Fibroblast of villous mesenchyme (primary cell): ENCODE data around the gene NUDT14. TPM values are rescaled to one million over a fixed set of nuclear protein-coding genes. Genes with fewer than 3 reads are reported as not detected.

Experiments
- DNase-seq: peaks from one replicate; pipeline ENCODE4 v3.0.0-alpha.2; 2010; ENCODE audit warnings: low read depth
- H3K4me3 ChIP-seq: 2 replicates; pipeline ENCODE4 v1.5.1; 2011; ENCODE audit warnings: low read depth, mild to moderate bottlenecking, low read length
- total RNA-seq: library from RNA; depleted of rRNA; stranded (reverse); fragments of >200 nt; gene quantifications from 2 replicates; pipeline ENCODE4 v1.2.3, GENCODE V29; 2012
- TF ChIP-seq, protein P1 (sequence below): IDR thresholded peaks from 2 replicates; pipeline ENCODE4 v1.5.1; 2012; ENCODE audit warnings: low read depth, mild to moderate bottlenecking, low read length; ENCODE audit not compliant: insufficient read depth

Gene NUDT14
- total RNA-seq, 1 donor = 17.7 TPM

DNA sequence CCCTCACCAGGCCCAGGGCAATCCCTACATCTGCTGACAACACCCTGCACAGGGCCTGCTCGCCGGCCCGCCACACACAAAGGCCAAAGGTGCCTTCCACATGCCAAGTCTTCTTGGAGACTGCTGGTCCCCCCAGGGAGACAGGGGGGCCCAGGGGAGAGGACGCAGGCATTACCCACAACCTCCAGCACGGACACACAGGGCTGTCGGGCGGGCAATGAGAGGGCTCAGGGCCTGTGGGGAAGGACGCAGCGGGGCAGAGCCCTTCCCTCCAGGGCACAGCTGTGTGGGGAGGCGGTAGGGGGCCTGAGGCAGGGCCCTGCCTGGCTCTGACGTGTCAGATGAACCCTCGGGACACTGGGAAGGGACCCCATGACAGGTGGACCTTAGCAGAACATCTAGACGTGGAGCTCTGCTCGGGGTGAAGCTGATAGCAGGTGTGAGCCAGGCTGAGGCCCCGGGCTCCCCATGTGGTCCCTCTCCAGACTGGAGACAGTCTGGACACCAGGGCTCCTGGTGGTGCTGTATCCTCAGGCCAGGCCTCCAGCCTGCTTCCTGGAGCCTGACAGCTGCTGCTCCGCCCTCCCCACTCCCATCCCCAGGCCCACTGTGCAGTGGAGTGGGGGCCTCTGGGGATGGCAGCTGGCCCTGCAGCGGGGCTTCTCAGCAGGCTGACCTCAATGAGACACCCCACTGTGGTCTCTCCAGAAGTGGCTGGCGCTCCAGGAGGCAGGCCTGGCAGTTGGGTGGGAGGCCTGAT is 31.6 kb upstream of the NUDT14 start:
- no peak overlapping the region for H3K4me3 ChIP-seq
- DNase-seq = no peak
- TF ChIP-seq, protein P1, sequence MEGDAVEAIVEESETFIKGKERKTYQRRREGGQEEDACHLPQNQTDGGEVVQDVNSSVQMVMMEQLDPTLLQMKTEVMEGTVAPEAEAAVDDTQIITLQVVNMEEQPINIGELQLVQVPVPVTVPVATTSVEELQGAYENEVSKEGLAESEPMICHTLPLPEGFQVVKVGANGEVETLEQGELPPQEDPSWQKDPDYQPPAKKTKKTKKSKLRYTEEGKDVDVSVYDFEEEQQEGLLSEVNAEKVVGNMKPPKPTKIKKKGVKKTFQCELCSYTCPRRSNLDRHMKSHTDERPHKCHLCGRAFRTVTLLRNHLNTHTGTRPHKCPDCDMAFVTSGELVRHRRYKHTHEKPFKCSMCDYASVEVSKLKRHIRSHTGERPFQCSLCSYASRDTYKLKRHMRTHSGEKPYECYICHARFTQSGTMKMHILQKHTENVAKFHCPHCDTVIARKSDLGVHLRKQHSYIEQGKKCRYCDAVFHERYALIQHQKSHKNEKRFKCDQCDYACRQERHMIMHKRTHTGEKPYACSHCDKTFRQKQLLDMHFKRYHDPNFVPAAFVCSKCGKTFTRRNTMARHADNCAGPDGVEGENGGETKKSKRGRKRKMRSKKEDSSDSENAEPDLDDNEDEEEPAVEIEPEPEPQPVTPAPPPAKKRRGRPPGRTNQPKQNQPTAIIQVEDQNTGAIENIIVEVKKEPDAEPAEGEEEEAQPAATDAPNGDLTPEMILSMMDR = no peak

DNA sequence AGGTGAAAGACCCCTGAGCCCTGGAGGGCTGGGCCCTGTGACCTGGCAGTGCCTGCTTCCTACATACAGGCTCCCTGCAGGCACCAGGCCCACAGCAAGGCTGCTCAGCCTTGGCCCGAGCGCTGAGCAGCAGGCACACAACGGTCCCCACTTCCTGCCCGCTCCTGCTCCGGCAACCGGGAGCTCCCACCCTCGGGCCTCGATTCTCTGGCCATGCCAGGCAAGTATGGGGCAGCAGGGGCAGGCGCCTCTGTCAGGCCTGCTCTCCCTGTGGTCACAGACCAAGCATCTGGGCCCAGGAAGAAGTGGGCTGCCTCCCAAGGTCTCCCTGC is 30.6 kb upstream of the NUDT14 start:
- no peak overlapping the region for H3K4me3 ChIP-seq

DNA sequence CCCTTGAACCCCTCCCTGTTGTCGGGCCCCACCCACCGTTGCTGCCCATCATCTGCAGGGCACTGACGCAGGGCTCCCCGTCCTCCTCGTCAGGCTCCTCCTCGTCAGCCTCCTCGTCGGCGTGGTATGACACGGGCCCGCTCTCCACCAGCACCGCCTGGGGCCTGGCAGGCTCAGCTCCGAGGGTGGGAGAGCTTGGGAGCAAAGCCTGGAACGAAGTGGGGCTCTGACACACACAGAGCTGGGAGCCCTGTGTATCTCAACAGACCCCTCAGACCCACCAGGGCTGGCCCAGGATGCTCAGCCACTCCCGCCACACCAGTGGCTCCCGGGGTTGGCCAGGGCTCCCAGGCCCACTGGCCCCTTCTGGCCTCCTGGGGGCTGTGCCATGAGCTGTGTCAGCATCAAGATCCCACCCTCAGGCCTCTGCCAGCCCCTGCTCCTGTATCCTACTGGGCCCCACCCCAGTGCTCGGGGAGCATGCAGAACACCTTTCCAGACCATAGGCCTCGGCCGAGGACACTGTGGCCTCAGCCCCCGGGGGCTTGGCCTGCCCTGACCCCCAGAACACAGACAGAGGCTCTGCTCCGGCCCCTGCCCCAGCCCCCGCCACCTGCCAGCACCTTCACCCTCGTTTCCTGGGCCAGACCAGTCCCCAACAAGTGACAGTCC is 30.1 kb upstream of the NUDT14 start:
- H3K4me3 ChIP-seq = no peak overlapping the region
- DNase-seq = no peak
- TF ChIP-seq, protein P1 = no peak

More for the DNA sequence above, 30.6 kb upstream of the NUDT14 start:
- TF ChIP-seq, protein P1 = no peak
- no peak for DNase-seq

DNA sequence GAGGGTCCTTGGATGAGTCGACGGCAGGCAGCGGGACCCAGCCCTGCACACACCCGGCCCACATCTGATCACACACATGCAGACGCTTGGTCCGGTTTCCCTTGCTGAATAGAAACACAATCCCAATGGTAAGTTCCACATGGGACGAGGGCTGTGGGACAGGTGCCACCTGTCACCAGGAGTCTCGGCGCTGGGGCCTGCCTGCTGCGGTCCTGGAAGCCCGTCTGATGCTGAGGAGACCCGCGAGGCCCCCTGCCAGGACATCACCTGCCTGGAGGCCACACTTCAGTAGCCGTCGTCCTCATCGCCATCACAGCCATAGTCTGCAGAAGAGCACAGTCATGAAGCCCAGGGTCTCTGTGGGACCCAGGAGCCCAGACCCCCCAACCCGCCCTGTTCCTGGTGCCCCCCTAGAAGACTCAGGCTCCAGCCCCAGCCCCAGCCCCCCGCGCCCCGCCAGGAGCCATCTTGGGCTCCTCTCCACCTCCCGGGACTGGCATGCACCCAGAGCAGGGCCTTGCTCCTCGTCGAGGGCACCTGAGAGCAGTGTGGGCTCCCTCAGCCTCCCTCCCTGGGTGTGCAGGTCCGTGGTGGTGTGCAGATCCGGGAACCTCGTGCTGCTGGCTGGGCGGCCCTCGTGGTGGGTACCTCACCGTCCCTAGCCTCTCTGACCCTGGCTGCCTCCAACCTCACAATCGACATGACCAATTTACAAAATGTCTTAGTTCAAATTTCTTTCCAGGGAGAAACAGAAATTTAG is 29.3 kb upstream of the NUDT14 start:
- TF ChIP-seq, protein P1 = no peak
- no peak for DNase-seq
- H3K4me3 ChIP-seq = no peak overlapping the region

DNA sequence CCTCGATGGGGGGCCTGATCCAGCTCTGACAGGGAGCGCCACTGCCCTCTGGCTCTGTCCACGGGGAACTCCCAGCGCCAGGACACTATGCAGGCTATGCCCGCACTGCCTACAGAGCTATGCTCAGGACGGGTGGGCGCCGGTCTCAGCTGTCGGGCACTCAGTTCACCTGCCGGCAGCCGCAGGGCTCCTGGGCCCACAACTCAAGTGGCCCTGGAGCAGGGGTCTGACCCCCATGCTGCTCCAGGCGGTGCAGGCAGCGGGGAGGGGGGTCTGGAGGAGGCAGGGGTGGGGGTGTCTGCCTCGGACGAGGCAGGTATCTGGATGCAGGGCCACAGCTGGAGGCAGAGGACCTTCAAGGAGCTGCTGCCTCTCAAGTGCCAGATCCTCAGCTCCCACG is 28.5 kb upstream of the NUDT14 start:
- no peak overlapping the region for H3K4me3 ChIP-seq
- no peak for DNase-seq
- TF ChIP-seq, protein P1 = no peak

DNA sequence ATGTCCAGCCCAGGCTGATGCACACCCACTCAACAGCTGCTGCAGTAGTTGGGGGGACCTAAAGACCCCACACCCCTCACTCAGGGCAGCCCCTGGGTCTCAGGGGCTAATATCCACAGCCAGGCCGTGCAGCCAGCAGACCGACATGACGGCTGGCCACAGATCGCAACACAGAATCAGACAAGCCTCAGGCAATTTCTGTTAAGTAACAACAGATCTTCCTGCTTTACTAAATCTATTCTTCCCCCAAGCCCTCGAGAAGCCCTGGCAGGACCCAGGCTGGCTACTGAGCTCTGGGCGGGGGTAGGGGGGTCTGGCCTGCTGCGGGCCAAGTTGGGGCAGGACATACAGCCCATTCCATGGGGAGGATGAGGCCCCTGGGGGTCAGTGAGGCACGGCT is 28.0 kb upstream of the NUDT14 start:
- TF ChIP-seq, protein P1 = no peak
- no peak for DNase-seq
- H3K4me3 ChIP-seq = no peak overlapping the region
